Large intestine (tissue), 3 donors: Measurements from ENCODE around the gene RBMS1. TPM values are rescaled to one million over a fixed set of nuclear protein-coding genes. Genes with fewer than 3 reads are reported as not detected.
"Not testable (repeated sequence)": the region's sequence is repeated elsewhere in the genome, so short reads cannot be mapped to it uniquely, and the experiment has no call there.

Source experiments
- DNase-seq, 2 donors: peaks; one replicate each; pipeline versions ENCODE4 v3.0.0 to v3.0.0-alpha.2; 2013
- H3K27ac ChIP-seq: one replicate; pipeline ENCODE4 v1.5.1; 2013; ENCODE audit warnings: low read length
- H3K27me3 ChIP-seq: 2 replicates; pipeline ENCODE4 v1.6.1; 2013; ENCODE audit warnings: low read length; ENCODE audit not compliant: control insufficient read depth, insufficient read depth
- H3K36me3 ChIP-seq: 2 replicates; pipeline ENCODE4 v1.6.1; 2013; ENCODE audit warnings: low read length; ENCODE audit not compliant: control insufficient read depth, insufficient read depth
- H3K4me1 ChIP-seq: one replicate; pipeline ENCODE4 v1.6.1; 2013; ENCODE audit warnings: low read length; ENCODE audit not compliant: control insufficient read depth, insufficient read depth
- H3K4me3 ChIP-seq: one replicate; pipeline ENCODE4 v1.5.1; 2013; ENCODE audit warnings: low read length
- H3K9me3 ChIP-seq: one replicate; pipeline ENCODE4 v1.6.1; 2013; ENCODE audit warnings: mild to moderate bottlenecking, low read depth, low read length, moderate library complexity; ENCODE audit not compliant: control insufficient read depth
- WGBS: methylation state at CpG from one replicate; pipeline ENCODE4 v1.1.5; 2013; ENCODE audit warnings: low lambda C conversion rate; ENCODE audit not compliant: insufficient coverage; 5-methylcytosine and 5-hydroxymethylcytosine counted together
- polyA plus RNA-seq: library from polyadenylated mRNA; unstranded; fragments of 120-200 nt; gene quantifications from one replicate; pipeline ENCODE4 v1.2.1, GENCODE V29; 2013

Gene RBMS1
- polyA plus RNA-seq, 1 donor, result 46.6 TPM

- no peak for DNase-seq
- Histone ChIP-seq H3K27ac (no peak overlapping the region), H3K4me3 (no peak overlapping the region), H3K36me3 (no peaks in the 10 kb centered on the region), H3K9me3 (peaks cover 6% of the 10 kb centered on the region), H3K4me1 (no peaks in the 10 kb centered on the region), H3K27me3 (peaks cover 12% of the 10 kb centered on the region)
- 80% methylated on average over 1 of the region's 2 CpGs for WGBS
Measured at GRCh38 chr2:160440888-160441287, 52.7 kb downstream of the RBMS1 start.

GRCh38 chr2:160439038-160439437 lies 54.6 kb downstream of the RBMS1 start:
- H3K27me3 ChIP-seq, result peaks cover 14% of the 10 kb centered on the region
- not testable (repeated sequence) for H3K4me1 ChIP-seq, DNase-seq, H3K27ac ChIP-seq, H3K9me3 ChIP-seq, H3K36me3 ChIP-seq, H3K4me3 ChIP-seq
- no CpG with 5 or more reads among the region's 32 CpGs for WGBS

- Histone ChIP-seq H3K4me3 (no peak overlapping the region), H3K9me3 (peaks cover 4% of the 10 kb centered on the region), H3K27me3 (peaks cover 14% of the 10 kb centered on the region), H3K4me1 (peaks cover 7% of the 10 kb centered on the region), H3K27ac (no peak overlapping the region), H3K36me3 (no peaks in the 10 kb centered on the region)
- DNase-seq, result no peak
- WGBS, result 100% methylated on average over 1 of the region's 4 CpGs
Measured at GRCh38 chr2:160437273-160437672, 56.3 kb downstream of the RBMS1 start.

DNA sequence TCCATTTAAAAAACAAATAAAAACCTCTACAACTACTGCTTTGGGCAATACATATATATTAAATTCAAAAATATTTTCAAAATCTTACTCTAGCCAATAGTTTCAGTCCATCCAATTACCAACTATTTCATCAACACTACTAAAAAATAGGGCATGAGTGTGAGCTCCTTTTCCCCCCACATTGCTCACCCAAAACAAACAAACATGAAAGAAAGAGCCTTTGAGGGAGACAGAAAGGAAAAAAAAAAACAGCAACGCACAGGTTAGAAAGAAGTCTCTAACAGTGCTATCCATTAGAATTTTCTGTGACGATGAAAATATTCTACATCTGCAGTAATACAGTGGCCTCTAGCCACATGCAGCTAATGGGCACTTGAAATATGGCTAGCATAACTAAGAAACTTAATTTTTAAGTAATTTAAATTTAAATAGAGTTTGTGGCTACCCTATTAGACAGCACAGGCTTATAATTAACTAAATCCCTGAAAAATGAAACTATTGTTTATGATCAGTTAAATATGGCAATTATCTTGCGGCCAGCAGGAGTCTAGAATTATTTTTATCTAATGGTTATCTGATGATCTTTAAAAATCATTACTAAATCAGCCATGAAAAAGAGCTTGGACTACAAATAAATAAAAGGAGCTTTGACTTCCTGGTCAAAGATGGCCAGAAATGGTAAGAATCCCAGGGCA lies 59.2 kb downstream of the RBMS1 start:
- H3K27ac ChIP-seq, result no peak overlapping the region
- no peaks in the 10 kb centered on the region for H3K36me3 ChIP-seq
- peaks cover 14% of the 10 kb centered on the region for H3K27me3 ChIP-seq
- H3K9me3 ChIP-seq, result peaks cover 4% of the 10 kb centered on the region
- DNase-seq, result no peak
- H3K4me3 ChIP-seq, result no peak overlapping the region
- 53% methylated on average over 2 of the region's 3 CpGs for WGBS
- H3K4me1 ChIP-seq, result peaks cover 7% of the 10 kb centered on the region

GRCh38 chr2:160433466-160434140 lies 60.0 kb downstream of the RBMS1 start:
- Histone ChIP-seq H3K27ac (no peak overlapping the region), H3K4me1 (peaks cover 7% of the 10 kb centered on the region), H3K27me3 (peaks cover 14% of the 10 kb centered on the region), H3K9me3 (no peaks in the 10 kb centered on the region), H3K4me3 (no peak overlapping the region), H3K36me3 (no peaks in the 10 kb centered on the region)
- WGBS, result 39% methylated on average over 3 of the region's 4 CpGs
- DNase-seq, result peak in 1 of 2 donors; percentile 11

DNA sequence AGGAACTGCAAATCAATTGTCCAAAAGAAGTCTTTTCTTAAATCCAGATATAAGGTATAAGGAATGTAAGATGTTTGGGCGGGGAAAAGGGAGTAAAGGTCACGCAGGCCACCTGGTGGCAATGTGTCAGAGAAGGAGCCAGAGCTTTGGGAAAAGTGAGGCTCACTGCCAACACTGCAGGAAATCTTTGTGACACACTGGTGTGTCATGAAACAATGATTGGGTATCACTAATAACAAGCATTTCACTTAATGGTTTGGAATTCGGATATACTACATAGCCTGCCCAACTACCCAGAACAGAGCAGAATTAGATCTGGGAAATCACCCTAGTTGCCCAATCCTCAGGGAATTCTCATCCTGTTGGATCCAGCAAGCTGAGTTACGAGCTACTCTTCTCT lies 61.0 kb downstream of the RBMS1 start:
- peak in 1 of 2 donors; percentile 18 for DNase-seq
- Histone ChIP-seq H3K27me3 (peaks cover 14% of the 10 kb centered on the region), H3K9me3 (no peaks in the 10 kb centered on the region), H3K4me1 (peaks cover 7% of the 10 kb centered on the region), H3K27ac (no peak overlapping the region), H3K36me3 (no peaks in the 10 kb centered on the region), H3K4me3 (no peak overlapping the region)
- 62% methylated on average over 2 of the region's 4 CpGs for WGBS

DNA sequence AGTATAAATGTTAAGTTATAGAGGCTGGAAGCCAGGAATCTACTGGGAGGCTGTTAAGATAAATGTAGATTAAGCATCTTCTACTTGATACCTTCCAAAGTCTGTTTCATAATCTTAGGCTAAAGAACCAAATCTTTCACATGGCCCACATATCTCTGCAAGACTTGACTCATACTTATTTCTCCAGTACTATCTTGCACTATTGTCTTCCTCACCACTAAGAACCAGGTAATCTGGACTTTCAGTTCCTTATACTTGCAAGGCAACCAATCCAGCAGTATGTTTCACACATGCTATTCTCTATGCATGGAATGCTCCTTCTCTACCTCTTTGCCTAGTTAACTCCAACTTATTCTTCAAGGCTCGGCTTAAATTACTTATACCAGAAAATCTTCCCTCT lies 62.2 kb downstream of the RBMS1 start:
- Histone ChIP-seq H3K36me3 (no peaks in the 10 kb centered on the region), H3K4me3 (no peak overlapping the region), H3K4me1 (peaks cover 7% of the 10 kb centered on the region), H3K9me3 (no peaks in the 10 kb centered on the region), H3K27ac (no peak overlapping the region), H3K27me3 (peaks cover 7% of the 10 kb centered on the region)
- WGBS, result 100% methylated on average over 1 of the region's 1 CpG
- DNase-seq, result no peak

- no peak for DNase-seq
- Histone ChIP-seq H3K4me1 (peaks cover 11% of the 10 kb centered on the region), H3K27ac (no peak overlapping the region), H3K4me3 (no peak overlapping the region), H3K9me3 (no peaks in the 10 kb centered on the region), H3K36me3 (no peaks in the 10 kb centered on the region), H3K27me3 (no peaks in the 10 kb centered on the region)
Measured at GRCh38 chr2:160430001-160430344, 63.6 kb downstream of the RBMS1 start.

GRCh38 chr2:160429248-160430000 lies 64.2 kb downstream of the RBMS1 start:
- Histone ChIP-seq H3K27me3 (no peaks in the 10 kb centered on the region), H3K4me3 (no peak overlapping the region), H3K9me3 (no peaks in the 10 kb centered on the region), H3K4me1 (peaks cover 9% of the 10 kb centered on the region), H3K27ac (no peak overlapping the region), H3K36me3 (no peaks in the 10 kb centered on the region)
- 44% methylated on average over 1 of the region's 1 CpG for WGBS
- DNase-seq, result peak in 1 of 2 donors; percentile 49

DNA sequence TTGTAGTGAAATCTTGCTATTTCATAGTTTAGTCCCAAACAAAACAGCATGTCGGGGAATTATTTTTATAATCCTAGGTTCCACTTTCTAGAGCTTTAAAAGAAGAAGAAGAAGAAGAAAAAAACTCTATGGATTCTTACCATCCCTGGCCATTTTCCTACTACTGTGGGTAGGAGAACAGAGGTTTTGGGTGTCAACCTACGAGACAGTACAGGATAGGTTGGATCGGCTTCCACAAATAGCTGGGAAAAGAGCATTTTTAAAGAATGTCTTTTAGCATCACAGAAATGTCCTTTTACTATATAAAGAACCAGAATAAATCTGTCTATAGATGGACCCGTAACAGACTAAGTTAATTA lies 65.2 kb downstream of the RBMS1 start:
- Histone ChIP-seq H3K9me3 (no peaks in the 10 kb centered on the region), H3K4me3 (no peak overlapping the region), H3K27me3 (no peaks in the 10 kb centered on the region), H3K4me1 (peaks cover 7% of the 10 kb centered on the region), H3K27ac (no peak overlapping the region), H3K36me3 (no peaks in the 10 kb centered on the region)
- no peak for DNase-seq
- WGBS, result 100% methylated on average over 1 of the region's 4 CpGs
